Suprapubic skin (tissue), 4 donors: Measurements from ENCODE around the gene MDFIC.

Experiments
- EP300 ChIP-seq: sonication (generic); formaldehyde crosslinking; IDR thresholded peaks from one replicate; pipeline ENCODE4 v1.6.1; 2017; ENCODE audit warnings: antibody characterized with exemption
- POLR2A ChIP-seq, 2 donors: fragments of 450-650 bp; IDR thresholded peaks; one replicate each; pipeline ENCODE4 v1.6.1; 2017; ENCODE audit warnings: antibody characterized with exemption in 2 of 2, mild to moderate bottlenecking in 2 of 2, moderate library complexity in 2 of 2
- POLR2AphosphoS5 ChIP-seq, 3 donors: sonication (generic); formaldehyde crosslinking; IDR thresholded peaks; one replicate each; pipeline ENCODE4 v1.6.1; 2017; ENCODE audit warnings: antibody characterized with exemption in 3 of 3

DNA sequence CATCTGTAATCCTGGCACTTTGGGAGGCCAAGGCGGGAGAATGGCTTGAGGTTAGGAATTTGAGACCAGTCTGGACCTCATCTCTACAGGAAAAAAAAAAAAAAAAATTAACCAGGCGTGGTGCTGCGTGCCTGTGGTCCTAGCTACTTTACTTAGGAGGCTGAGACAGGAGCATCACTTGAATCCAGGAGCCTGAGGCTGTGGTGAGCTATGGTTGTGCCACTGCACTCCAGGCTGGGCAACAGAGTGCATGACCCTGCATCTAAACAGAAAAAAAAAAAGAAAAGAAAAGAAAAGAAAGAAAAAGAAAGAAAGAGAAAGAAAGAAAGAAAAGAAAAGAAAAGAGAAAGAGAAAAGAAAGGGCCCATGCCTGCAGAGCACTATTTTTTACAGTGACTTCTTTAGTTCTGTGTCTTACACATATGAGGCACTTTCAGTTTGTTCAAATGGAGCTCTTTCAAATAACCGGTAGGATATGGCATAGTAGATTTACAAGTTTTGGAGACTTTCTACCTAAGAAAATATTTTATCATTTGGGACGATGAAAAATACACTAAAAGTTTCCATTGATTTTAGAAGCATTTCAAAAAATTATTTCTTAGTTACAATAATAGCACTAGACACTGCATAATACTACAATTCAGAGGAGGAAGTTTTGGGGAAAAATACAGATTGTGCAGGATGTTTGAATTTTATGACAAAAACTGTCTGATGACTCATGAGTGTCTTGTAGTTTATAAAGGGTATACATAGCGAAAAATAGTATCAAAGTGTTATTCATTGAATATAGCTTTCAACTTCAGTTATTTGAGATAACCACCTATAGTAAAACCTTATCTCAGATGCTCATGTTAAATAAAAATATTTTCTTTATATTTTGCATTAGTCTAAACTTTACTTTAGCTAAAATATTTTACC, 75.9 kb downstream of the MDFIC start:
- TF ChIP-seq POLR2A (IDR thresholded peaks at IDR 0.05) (no peak), POLR2AphosphoS5 (IDR thresholded peaks at IDR 0.05) (no peak), EP300 (no peak)
